DND-41 (cell line): Measurements from ENCODE around the gene RASAL2.

Experiments used
- CTCF ChIP-seq: IDR thresholded peaks from 2 replicates; pipeline ENCODE4 v1.5.1; 2012; ENCODE audit warnings: borderline replicate concordance, low read length, moderate library complexity, mild to moderate bottlenecking; ENCODE audit not compliant: poor library complexity, severe bottlenecking; ENCODE audit errors: extremely low read depth
- EZH2 ChIP-seq: IDR thresholded peaks from 3 replicates; pipeline ENCODE4 v1.6.1; 2012; ENCODE audit warnings: borderline replicate concordance, low read depth, mild to moderate bottlenecking, moderate library complexity, low read length, inconsistent platforms; ENCODE audit not compliant: severe bottlenecking

GRCh38 chr1:178294654-178295053, 200.8 kb downstream of the RASAL2 start:
- TF ChIP-seq CTCF: no peak
- TF ChIP-seq EZH2: no peak
